Measurements from ENCODE around the gene FTCDNL1.

FTCDNL1 gene

DNA sequence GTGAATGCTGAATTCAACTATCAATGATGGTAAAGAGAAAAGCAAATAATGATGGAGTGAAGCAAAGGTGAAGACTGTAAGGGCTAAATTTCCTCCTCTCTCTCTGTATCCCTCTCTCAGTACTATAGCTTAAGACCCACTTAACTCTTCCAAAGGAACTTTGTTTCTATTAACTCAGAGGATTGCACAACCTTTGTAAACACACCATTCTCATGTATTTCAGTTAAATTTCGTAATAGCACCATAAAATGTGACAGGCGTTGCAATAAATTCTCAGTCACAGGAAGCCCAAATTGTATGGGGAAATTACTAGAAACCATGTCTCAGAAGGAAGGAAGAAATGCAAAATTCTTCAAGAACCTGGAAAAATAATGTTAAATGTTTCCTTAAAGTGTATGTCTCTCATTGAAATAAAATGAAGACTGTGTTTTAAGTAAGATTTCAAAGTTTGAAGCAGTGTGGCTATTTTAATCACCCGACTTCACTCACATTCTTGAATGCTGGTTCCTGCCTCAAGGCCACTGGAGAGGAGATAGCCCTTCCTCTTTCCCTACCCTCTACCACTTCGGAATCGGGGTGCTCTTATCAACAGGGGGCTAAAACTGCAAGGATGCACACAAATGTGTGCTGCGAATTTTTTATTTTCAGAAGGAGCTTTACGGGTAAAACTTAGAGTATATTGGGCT, 112.1 kb downstream of the FTCDNL1 start:
- DNase-seq, result no peak

DNA sequence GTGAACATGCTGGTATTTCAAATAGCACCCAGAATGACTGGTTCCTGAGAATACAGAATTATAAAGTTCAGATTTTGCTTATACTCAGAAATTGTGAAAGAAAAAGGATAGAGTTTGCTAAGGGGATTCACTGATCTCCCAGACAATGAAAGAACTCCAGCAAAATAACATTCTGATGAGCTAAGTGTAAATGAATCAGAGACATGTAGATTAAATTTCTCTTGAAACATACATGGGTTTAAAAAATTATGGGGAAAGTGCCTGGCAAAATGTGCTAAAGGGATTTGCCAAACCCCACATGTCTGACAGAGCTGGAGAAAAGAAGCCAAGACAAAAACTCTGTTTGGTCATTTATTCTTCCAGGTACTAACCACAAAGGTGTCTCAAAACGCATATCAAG, 116.3 kb downstream of the FTCDNL1 start:
- DNase-seq, result no peak

DNA sequence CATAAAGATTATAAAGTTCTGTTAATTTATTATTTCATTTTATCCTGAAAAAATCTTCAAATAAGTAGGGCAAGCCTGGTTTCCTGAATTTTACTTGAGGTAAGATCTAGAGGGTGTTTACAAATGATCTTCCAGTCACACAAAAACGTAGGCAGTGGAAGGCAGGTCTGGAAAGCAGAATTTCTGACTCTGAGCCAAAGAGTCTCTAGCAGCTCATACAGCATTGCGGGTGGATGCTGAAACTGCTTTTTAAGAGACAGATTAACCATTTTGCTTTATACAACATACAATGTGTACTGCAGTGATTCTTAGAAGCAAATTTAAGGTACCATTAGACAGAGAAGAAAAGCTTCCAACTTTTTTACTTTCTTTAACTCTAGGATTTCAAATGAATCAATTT, 117.0 kb downstream of the FTCDNL1 start:
- DNase-seq, result no peak

DNA sequence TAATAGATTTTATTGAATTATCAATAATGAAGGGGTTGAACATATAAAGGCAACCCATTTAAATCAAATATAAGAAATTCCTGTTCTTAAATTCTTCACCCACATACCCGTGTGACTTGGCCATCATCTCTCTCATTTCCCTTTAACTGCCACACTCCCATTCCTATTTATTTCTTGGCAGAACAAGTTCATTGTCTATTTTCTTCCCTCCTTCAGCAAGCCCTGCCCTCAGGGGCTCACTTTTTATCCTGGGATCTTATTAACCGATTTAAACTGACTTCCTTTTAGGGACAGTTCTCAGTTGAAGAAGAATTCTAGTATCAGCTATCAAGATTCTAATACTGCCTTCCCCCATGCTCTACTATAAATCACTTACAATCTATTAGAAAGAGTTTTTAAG, 123.2 kb downstream of the FTCDNL1 start:
- no peak for DNase-seq

DNA sequence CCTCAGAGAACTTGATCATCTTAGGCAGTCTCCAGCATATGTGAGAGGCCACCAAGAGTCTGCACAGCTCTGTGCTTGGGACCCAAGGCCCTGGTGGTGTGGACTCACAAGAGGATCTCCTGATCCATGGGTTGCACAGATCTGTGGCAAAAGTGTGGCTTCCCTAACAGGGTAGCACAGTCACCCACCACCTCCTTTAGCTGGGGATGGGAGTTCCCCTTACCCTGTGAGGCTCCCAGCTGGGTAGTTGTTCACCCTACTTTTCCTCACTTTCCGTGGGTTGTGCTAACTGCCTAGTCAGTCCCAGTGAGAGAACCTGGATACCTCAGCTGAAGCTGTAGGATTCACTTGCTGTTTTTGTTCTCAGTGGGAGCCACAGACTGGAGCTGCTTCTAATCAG, 123.7 kb downstream of the FTCDNL1 start:
- no peak for DNase-seq

DNA sequence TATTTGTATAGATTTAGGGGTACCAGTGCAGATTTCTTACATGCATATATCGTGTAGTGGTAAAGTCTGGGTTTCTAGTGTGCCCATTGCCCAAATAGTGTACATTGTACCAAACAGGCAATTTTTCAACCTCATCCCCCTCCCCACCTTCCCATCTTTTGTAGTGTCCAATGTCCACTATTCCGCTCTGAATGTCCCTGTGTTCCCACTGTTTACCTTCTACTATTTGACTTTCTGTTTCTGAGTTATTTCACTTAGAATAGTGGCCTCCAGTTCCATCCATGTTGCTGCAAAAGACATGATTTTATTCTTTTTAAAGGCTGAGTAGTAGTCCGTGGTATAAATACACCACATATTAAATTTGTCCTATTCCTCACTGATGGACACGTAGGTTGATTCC, 132.9 kb downstream of the FTCDNL1 start:
- DNase-seq, result no peak

DNA sequence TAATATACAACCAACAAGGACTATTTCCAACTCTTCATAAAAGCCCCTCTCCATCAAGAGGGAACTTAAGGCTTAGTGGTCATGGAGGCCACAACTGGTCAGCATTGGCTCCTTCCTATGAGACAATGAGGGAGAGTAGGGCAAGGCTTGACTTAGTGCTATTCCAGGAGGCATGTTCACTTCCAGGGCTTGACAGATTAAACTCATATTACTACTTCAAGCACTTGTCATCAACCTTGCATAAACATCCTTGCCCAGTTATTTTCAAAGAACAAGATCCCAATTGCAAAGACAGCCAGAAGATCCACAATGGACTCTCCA, 133.4 kb downstream of the FTCDNL1 start:
- no peak for DNase-seq

DNA sequence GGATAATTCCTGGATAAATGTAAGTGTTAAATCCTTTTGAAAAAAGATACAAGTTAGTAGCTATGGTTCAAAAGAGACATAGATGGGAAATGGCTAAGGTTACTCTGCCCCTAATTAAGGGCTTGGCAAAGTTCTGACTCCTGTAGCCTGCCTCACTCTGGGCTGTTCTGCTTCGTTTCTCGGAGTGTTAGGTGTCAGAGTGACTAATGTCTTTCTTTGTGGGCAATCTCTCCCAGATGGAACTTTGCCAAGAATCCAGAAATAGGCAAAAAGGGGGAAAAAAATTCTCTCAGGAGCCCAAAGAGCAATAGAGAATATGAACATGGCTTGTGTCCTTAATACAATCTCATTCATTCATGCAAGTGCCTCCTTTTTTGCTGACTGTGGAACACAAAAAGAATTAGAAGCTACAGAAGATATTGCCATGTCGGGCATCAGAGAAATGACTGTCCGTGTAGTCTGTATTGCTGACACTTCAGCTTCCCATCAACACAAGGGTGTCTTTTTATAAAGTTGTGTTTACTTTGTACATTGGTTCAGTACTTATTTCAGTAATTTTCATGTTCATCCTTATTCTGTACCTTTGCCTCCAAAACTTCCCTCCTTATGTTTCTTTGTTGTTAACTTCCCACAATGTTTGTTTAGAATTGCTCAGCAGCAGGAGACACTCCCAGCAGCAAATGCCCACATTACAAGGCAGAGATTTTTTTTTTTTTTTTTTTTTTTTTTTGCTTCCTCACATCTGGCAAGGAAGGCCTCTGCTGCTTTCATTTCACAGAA, 134.0 kb downstream of the FTCDNL1 start:
- DNase-seq, result no peak

DNA sequence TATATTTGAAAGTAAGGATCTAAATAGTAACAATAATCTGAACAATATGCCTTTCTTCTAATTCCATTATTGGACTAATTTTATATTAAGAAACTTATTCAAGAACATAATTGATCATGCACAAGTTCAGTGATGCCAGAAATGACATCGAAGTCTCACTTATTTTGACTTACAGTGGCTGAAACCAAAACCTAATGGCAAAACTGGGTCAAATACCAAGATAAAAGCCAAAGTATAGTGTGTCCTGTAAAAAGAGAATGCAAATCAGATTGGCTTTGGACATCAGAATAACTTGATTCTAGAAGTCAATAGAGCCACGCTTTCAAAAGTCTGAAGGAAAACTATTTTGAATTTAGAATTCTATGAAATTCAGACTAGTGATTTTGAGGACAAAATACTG, 137.2 kb downstream of the FTCDNL1 start:
- no peak for DNase-seq

DNA sequence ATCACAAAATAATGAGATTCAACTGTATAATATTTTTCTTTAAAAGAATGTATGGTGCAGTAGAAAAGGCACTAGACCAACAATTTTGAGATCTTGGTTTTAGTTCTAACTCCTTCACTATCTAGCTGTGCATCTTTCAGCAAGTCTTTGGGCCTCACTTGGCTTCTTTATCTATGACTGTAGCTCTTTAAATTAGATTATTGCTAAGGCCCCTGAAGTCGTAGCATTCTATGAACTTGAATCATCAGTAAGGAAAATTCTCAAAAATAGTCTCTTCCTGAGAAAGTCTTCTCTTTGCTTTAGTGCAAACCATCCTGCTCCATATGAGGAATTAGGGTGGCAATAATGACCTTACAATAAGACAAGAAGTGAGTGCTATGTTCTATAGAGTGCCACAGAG, 140.4 kb downstream of the FTCDNL1 start:
- no peak for DNase-seq
